ENCODE measurements around the gene TOX4.

DNA sequence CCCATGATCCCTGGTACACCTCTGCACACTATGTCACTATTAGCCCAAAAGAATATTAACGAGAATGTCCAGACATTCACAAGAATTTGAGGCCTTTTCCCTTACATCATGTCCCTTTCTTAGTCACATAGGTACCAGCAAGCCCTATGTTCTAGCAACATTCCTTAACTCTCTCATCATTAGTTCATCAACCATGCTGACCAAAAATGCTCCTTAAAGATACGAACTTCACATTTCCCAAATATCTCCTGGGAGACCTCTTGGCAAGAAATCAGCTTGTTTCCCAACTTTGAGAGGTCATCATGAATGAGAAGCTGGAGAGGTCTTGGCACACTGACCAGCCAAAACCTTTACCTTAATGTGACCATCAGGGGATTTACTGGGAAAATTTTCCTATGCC is 44.5 kb downstream of the TOX4 start:
- TF ChIP-seq SUZ12 (IDR thresholded peaks at IDR 0.05; ENCODE audit: extremely low read depth, insufficient read depth, insufficient read length) (no peak), YY1 (IDR thresholded peaks at IDR 0.05; ENCODE audit: insufficient read depth, insufficient read length) (no peak)
